NCI-H2227 (cell line): ENCODE results near the gene TGFBI.
"Not testable (repeated sequence)": the region's sequence is repeated elsewhere in the genome, so short reads cannot be mapped to it uniquely, and the experiment has no call there.

Source experiments
- DNase-seq: peaks from one replicate; lab custom pipeline; 2025; ENCODE audit not compliant: unreplicated experiment; lab: John Stamatoyannopoulos, UW

TGFBI gene

DNA sequence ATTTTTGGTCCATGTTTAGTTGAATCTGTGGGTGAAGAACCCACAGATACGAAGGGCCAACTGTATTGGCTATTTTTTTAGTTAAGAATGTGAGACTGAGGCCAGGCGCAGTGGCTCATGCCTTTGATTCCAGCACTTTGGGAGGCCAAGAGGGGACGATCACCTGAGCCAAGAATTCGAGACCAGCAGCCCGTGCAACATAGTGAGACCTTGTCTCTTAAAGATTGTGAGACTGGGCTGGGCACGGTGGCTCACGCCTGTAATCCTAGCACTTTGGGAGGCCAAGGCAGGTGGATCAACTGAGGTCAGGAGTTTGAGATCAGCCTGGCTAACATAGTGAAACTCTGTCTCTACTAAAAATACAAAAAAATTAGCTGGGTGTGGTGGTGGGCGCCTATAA is 16.2 kb downstream of the TGFBI start:
- DNase-seq: not testable (repeated sequence)

DNA sequence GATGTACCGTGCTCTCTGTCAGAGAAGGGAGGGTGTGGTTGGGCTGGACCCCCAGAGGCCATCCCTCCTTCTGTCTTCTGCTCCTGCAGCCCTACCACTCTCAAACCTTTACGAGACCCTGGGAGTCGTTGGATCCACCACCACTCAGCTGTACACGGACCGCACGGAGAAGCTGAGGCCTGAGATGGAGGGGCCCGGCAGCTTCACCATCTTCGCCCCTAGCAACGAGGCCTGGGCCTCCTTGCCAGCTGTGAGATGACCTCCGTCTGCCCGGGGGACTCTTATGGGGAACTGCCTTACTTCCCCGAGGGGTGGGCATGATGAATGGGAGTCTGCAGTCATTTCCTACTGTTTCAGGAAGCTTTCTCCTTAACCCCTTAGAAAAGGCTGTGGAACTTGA is 17.5 kb downstream of the TGFBI start:
- DNase-seq: no peak

GRCh38 chr5:136047858-136048257 is 19.1 kb downstream of the TGFBI start:
- no peak for DNase-seq

- DNase-seq: no peak
Measured at GRCh38 chr5:136048966-136049365, 20.2 kb downstream of the TGFBI start.

DNA sequence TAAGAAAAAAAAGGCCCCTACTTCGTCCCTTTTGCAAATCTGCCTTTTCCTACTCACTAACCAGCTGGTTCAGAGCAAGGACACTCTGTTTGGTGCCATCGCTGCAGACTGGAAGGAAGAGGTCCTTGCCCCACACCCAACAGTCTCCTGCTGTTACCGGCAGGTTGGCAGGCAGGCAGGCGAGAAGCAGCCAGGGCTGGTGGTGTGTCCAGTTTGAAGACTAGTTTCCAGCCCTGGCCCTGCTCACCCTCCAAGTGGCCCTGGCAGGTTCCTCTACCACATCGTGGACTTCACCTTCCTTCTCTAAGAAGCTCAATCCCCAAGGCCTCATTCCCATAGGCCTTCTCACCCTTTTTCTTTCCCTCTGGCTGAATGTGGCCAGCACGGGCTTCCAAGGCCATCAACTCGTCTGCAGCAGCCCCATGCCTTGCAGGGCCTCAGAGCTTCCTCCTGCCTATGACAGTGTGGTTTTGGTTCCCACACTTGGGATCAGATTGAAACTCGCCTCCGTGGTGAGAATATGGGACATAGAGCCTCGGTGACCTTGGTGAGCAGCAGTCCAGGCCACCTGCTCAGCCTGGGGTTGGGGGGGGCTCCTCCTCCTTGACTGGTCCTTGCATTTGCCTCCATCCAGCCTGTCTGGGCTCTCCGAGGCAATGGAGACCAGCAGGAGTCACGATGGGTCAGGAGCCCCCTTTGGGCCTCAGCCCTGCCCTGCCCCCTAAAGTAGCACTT is 22.9 kb downstream of the TGFBI start:
- DNase-seq: no peak

DNA sequence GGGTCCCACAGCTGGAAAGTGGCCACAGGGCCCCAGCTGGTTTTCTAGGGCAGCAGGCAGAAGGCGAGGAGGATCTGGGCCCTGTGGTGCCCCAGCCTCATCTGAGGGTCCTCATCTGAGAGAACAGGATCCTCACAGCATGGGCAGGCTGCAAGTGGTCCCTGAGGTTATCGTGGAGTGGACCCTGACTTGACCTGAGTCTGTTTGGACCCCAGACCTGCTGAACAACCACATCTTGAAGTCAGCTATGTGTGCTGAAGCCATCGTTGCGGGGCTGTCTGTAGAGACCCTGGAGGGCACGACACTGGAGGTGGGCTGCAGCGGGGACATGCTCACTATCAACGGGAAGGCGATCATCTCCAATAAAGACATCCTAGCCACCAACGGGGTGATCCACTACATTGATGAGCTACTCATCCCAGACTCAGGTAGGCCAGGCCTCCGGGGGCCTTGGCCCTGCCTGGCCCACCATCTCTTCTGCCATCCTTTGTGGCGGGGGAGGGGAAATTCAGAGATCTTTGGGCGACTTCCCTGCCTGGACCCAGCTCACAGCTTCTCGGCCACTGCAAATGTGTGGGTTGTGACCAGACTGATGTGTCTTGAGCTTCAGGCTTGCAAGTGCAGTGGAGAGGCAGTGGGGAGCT is 24.0 kb downstream of the TGFBI start:
- no peak for DNase-seq

GRCh38 chr5:136053336-136054141 is 24.8 kb downstream of the TGFBI start:
- DNase-seq: no peak

GRCh38 chr5:136054142-136055019 is 25.6 kb downstream of the TGFBI start:
- no peak for DNase-seq

DNA sequence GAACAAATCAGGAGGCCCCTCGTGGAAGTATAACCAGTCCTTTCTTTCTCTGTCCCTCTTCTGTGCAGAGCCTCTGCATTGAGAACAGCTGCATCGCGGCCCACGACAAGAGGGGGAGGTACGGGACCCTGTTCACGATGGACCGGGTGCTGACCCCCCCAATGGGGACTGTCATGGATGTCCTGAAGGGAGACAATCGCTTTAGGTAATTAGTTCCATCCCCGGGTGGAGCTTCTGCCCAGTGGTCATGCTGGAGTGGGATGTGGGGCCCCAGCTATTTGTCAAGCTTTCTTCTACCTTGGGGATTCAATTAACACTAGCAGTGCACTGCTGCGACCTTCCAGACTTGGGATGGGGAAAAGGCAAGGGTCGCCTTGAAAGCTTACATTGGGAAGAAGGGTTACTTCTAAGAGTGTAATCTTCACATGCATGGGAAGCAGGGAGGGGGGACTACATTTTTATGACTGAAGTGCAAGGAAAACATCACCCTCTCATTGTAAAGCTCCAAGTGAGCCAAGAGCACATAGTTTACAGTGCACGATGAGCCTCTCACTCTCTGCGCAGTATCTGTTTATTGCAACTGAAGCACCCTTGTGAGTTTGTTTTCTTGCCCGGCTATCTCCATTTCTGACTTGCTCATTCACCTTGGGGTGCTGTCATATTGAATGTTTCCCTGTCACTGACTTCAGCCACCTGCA is 27.0 kb downstream of the TGFBI start:
- DNase-seq: no peak

- no peak for DNase-seq
Measured at GRCh38 chr5:136056336-136056735, 27.5 kb downstream of the TGFBI start.

DNA sequence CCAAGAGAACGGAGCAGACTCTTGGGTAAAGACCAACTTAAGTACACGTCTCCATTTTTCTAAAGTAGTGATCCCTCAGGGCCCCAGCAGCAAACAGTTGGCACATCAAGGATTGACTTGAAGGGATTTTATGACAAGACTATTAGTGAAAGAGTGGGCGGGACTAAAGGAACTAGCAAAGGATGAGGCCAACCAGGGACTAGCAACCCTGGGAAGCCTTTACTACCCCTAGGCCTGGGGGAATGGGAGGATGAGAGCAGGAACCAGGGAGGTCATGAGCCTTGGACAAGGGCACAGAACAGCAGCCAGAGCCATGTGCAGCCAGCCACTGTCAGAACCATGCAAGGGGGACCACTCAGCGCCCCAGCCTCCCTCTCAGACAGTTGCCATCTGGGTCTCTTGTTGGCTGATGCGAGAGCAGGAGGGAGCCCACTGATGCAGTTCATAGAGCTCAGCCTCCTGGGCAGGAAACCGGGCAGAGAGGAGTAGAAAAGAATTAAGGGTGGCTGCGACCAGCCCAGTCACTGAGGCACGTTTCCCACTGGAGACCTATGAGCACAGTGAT is 28.1 kb downstream of the TGFBI start:
- no peak for DNase-seq

DNA sequence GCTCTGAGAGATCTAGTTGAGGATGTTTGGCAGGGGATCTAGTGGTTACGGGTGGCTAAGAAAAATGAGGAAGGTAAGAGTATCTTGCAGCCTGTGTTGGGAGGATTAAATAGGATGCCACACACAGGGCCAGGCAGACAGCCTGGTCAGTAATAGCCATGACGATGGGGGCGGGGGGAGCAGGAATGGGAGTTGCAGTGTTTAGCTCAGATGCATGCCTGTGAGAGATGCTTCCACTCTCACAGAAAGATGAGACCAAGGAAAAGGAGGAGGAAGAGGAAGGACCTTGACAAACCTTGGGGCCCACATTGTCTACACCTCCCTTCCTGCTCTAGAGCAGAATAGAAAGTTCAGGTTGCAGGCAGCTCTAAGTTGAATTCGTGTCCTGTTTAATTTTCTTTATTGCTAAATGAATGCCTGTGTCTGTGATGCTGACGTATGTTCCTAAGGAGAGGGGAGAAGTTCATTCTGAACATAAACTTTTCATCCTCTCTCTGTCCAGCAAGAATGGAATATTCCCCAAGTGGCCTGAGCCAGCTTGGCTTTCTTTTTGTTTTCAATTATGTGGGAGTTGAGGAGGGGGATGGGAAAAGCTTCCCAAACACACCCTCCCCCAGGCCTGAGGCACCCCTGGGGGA is 28.7 kb downstream of the TGFBI start:
- no peak for DNase-seq

GRCh38 chr5:136058039-136058971 is 29.5 kb downstream of the TGFBI start:
- no peak for DNase-seq

DNA sequence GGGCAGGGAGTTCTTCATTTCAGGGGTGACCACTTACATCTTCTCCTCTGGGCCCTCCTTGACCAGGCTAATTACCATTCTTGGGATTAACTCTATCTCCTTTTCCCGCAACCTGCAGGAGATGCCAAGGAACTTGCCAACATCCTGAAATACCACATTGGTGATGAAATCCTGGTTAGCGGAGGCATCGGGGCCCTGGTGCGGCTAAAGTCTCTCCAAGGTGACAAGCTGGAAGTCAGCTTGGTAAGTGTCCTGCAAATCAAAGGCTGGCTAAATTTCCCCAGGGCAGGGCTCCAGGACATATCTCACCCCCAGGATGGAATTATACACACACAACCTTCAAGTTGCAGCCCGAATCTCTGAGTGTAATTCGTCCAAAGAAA is 30.2 kb downstream of the TGFBI start:
- no peak for DNase-seq

- no peak for DNase-seq
Measured at GRCh38 chr5:136060963-136061362, 32.2 kb downstream of the TGFBI start.

DNA sequence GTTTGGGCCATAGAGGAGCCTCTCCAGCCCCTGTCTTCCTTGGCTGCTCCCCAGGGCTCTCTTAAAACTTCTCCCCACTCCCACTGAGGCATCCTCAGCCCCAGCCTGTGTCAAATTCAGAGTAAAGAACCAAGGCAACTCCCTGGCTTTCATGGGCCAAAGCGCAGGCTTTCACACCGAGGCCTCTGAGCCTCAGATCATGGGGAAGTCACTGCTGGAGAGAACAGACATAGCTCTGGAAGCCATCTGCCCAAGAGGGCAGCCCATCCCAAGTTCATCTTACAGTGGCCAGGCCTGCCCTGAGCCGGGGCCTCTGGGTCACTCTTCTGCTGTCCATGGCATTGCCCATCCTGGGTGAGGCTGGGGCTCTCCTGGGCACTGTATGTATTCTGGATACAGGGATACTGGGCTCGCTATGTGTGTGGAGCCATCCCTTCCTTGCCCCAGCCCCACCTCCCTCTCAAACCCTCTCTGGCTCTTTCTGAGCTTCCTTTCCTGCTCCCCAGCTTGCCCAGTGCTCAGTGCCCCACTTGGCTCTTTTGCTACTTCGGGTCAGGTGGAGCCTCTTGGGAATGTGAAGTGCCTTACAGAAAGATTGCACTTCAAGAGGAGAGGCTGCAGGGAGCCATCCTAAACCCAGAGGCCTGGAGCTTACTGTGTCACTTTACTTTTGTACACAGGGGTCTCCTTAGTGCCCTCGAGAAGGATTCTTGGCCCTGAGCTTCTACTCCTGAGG is 33.0 kb downstream of the TGFBI start:
- DNase-seq: no peak

- no peak for DNase-seq
Measured at GRCh38 chr5:136062366-136063274, 33.8 kb downstream of the TGFBI start.
